IPS-11a (cell line): ENCODE results near the gene SGF29.
"Not testable (repeated sequence)": the region's sequence is repeated elsewhere in the genome, so short reads cannot be mapped to it uniquely, and the experiment has no call there.

Experiments
- H3K4me3 ChIP-seq: one replicate; pipeline ENCODE4 v1.5.1; 2013; ENCODE audit warnings: low read depth, low read length, control low read depth

SGF29 gene

GRCh38 chr16:28592979-28593553 is 39.3 kb downstream of the SGF29 start:
- H3K4me3 ChIP-seq, result no peak overlapping the region

DNA sequence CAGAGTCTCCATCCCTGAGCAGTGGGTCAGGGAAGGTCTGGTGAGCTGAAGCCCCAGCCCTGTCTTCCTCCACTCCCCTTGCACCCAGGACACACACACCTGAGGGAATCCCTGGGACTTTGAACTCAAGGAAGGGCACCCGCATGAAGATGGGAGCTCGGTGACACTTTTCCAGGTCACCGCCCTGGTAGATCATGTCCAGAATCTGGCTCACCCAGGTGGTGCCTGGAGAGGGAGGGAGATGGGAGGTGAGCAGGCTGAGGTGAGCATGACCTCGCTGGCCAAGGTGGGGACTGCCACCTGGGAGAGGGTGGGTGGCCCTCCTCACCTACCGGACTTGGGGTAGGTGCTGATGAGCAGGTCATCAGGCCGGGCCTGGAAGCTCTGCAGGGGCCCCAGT is 41.7 kb downstream of the SGF29 start:
- not testable (repeated sequence) for H3K4me3 ChIP-seq

GRCh38 chr16:28596115-28596630 is 42.5 kb downstream of the SGF29 start:
- H3K4me3 ChIP-seq, result no peak overlapping the region

GRCh38 chr16:28596840-28597691 is 43.3 kb downstream of the SGF29 start, which contains the start of gene SULT1A2:
Gene SULT1A2 (minus strand): TSS chr16:28597050. CDS start chr16:28595930, 1,120 bp downstream.
- no peak within 1 kb of the TSS for H3K4me3 ChIP-seq

DNA sequence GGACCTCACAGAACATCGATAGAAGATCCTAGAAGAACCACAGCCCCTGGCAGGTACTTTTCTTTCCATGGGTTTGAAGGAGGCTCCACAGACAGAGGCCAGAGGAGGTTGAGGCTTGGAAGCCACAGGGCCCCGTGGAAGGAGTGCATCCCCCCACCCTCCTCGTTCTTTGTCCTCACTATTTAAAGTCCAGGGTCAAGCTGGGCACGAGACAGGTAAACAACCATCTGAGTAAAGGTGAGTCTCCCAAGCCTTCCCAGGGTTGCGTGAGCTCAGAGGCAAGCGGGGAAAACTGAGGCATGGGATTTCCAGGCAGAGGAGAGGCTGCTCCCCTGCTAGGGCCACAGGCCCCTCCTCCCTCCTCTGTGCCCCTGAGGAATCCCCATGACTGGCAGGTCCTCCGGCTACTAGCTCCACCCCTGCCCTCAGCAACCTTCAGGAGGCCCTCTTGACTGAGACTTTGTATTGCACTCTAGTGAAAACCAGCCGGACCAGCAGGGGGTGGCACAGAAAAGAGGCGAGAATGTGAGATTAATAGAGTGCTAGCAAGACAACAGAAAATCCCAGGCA is 44.1 kb downstream of the SGF29 start:
- no peak overlapping the region for H3K4me3 ChIP-seq

- not testable (repeated sequence) for H3K4me3 ChIP-seq
Measured at GRCh38 chr16:28599377-28600285, 45.9 kb downstream of the SGF29 start.

- H3K4me3 ChIP-seq, result not testable (repeated sequence)
Measured at GRCh38 chr16:28600965-28601364, 47.2 kb downstream of the SGF29 start.

DNA sequence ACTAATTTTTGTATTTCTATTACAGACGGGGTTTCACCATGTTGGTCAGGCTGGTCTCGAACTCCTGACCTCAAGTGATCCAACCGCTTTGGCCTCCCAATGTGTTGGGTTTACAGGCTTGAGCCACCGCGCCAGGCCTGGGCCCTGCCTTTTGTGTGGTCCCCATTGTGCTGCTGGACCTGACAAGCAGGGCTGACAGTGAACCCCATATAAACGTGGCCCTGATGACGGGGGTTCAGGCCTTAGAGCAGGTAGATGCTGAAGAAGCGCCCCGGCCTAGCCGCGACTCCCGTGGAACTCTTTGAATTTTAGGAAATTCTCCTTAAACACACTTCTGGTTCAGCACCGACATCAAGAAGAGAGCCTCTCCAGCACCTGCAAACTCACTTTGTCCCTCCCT is 47.9 kb downstream of the SGF29 start:
- H3K4me3 ChIP-seq, result not testable (repeated sequence)

GRCh38 chr16:28602062-28602461 is 48.3 kb downstream of the SGF29 start:
- H3K4me3 ChIP-seq, result not testable (repeated sequence)

- H3K4me3 ChIP-seq, result no peak overlapping the region
Measured at GRCh38 chr16:28602529-28602928, 48.8 kb downstream of the SGF29 start.

GRCh38 chr16:28603381-28604185 is 49.9 kb downstream of the SGF29 start:
- H3K4me3 ChIP-seq, result no peak overlapping the region

DNA sequence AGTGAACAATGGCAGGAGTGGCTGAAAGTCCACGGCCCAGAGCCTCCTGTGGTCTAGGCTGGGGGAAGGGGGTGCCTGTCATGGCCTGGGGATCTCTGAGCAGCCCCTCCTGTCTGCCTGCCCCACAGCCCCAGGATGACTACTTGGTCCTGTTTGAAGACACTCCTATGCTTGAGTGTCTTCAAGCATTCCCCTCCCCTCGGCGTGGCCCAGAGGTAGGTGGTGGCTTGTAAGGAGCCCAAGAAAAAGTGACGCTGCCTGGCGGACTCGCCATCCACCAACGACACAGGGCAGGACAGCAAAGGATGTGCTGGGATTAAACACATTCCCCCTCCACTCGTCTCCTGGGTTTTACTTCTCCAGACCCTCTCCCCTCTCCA is 50.5 kb downstream of the SGF29 start:
- no peak overlapping the region for H3K4me3 ChIP-seq

GRCh38 chr16:28606291-28607115 is 52.8 kb downstream of the SGF29 start:
- no peak overlapping the region for H3K4me3 ChIP-seq

GRCh38 chr16:28607116-28607623 is 53.5 kb downstream of the SGF29 start:
- no peak overlapping the region for H3K4me3 ChIP-seq

DNA sequence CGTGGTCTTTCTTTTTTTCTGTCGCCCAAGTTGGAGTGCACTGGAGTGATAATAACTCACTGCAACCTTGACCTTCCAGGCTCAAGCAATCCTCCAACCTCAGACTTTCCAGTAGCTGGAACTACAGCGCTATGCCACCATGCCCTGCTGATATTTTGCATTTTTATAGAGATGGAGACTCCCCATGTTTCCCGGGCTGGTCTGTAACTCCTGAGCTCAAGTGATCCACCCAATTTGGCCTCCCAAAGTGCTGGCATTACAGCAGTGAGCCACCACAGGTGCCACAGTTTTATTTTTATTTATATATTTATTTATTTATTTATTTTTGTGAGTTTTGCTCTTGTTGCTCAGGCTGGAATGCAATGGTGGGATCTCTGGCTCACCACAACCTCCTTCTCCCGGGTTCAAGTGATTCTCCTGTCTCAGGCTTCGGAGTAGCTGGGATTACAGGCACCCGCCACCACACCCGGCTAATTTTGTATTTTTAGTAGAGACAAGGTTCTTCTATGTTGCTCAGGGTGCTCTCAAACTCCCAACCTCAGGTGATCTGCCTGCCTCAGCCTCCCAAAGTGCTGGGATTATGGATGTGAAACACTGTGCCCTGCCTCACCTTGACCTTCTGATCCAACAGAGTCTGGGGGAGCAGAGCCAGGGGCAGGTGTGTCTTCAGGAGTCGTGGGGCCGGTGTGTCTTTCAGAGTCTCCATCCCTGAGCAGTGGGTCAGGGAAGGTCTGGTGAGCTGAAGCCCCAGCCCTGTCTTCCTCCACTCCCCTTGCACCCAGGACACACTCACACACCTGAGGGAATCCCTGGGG is 54.2 kb downstream of the SGF29 start:
- not testable (repeated sequence) for H3K4me3 ChIP-seq

- H3K4me3 ChIP-seq, result not testable (repeated sequence)
Measured at GRCh38 chr16:28608496-28608808, 54.7 kb downstream of the SGF29 start.

- not testable (repeated sequence) for H3K4me3 ChIP-seq
Measured at GRCh38 chr16:28608867-28609596, 55.3 kb downstream of the SGF29 start.
